Urothelium cell line (cell line): ENCODE data around the gene VPS54.
"Not testable (repeated sequence)": the region's sequence is repeated elsewhere in the genome, so short reads cannot be mapped to it uniquely, and the experiment has no call there.

ENCODE experiments used
- DNase-seq: peaks from one replicate; pipeline ENCODE4 v3.0.0; 2011; ENCODE audit warnings: low spot score, mixed read lengths
- FAIRE-seq: peaks from 2 replicates; lab custom pipeline; 2011; peaks lifted over from hg19 to GRCh38; lab: Jason Lieb, UNC

Gene VPS54

GRCh38 chr2:63932104-63932503 is 87.1 kb downstream of the VPS54 start:
- DNase-seq, FAIRE-seq: not testable (repeated sequence)

GRCh38 chr2:63926815-63927214 is 92.4 kb downstream of the VPS54 start:
- DNase-seq (no peak), FAIRE-seq (no peak)

- DNase-seq: no peak
- no peak for FAIRE-seq
Observed at GRCh38 chr2:63914311-63914710, 104.9 kb downstream of the VPS54 start.

GRCh38 chr2:63903003-63903402 is 116.2 kb downstream of the VPS54 start:
- no peak for DNase-seq
- FAIRE-seq: no peak

GRCh38 chr2:63902149-63902548 is 117.1 kb downstream of the VPS54 start:
- DNase-seq (no peak), FAIRE-seq (no peak)

- FAIRE-seq: no peak
- no peak for DNase-seq
Observed at GRCh38 chr2:63899639-63900038, 119.6 kb downstream of the VPS54 start.

- DNase-seq (no peak), FAIRE-seq (peak; percentile 13)
Observed at GRCh38 chr2:63898839-63899238, 120.4 kb downstream of the VPS54 start.

GRCh38 chr2:63894167-63894566 is 125.1 kb downstream of the VPS54 start:
- FAIRE-seq (no peak), DNase-seq (no peak)

- DNase-seq: no peak
- no peak for FAIRE-seq
Observed at GRCh38 chr2:63893163-63893562, 126.1 kb downstream of the VPS54 start.

- FAIRE-seq: no peak
- DNase-seq: no peak
Observed at GRCh38 chr2:63891488-63892030, 127.7 kb downstream of the VPS54 start.

GRCh38 chr2:63890678-63891077 is 128.6 kb downstream of the VPS54 start:
- no peak for DNase-seq
- FAIRE-seq: no peak

- DNase-seq (peak; percentile 67), FAIRE-seq (no peak)
Observed at GRCh38 chr2:63888490-63889402, 130.5 kb downstream of the VPS54 start.

GRCh38 chr2:63888053-63888452 is 131.2 kb downstream of the VPS54 start:
- no peak for FAIRE-seq
- DNase-seq: no peak

GRCh38 chr2:63886445-63886844 is 132.8 kb downstream of the VPS54 start:
- FAIRE-seq (no peak), DNase-seq (no peak)

GRCh38 chr2:63882395-63883105 is 136.7 kb downstream of the VPS54 start:
- FAIRE-seq (no peak), DNase-seq (no peak)

GRCh38 chr2:63881205-63881604 is 138.0 kb downstream of the VPS54 start:
- FAIRE-seq (no peak), DNase-seq (no peak)

- no peak for FAIRE-seq
- DNase-seq: no peak
Observed at GRCh38 chr2:63880625-63881024, 138.6 kb downstream of the VPS54 start.

- no peak for FAIRE-seq
Observed at GRCh38 chr2:63879876-63880433, 139.3 kb downstream of the VPS54 start.

GRCh38 chr2:63878486-63878885 is 140.7 kb downstream of the VPS54 start:
- FAIRE-seq: no peak
- DNase-seq: no peak

More at GRCh38 chr2:63879876-63880433, 139.3 kb downstream of the VPS54 start:
- no peak for DNase-seq

- DNase-seq: no peak
- FAIRE-seq: no peak
Observed at GRCh38 chr2:63876311-63876710, 142.9 kb downstream of the VPS54 start.

- DNase-seq (no peak), FAIRE-seq (no peak)
Observed at GRCh38 chr2:63875559-63876245, 143.5 kb downstream of the VPS54 start.
